HG03442 (cell line): ENCODE data around the gene ATXN10.

Experiments
- ATAC-seq: cut with Tn5 transposase; IDR thresholded peaks from one replicate; pipeline ENCODE4 v1.9.1; 2021; ENCODE audit warnings: mild to moderate bottlenecking, moderate library complexity; ENCODE audit not compliant: unreplicated experiment

Gene ATXN10

GRCh38 chr22:45845076-45845487, 173.4 kb downstream of the ATXN10 start:
- ATAC-seq = no peak

- ATAC-seq = no peak
Measured at GRCh38 chr22:45846952-45847351, 175.3 kb downstream of the ATXN10 start.

- no peak for ATAC-seq
Measured at GRCh38 chr22:45848904-45849303, 177.3 kb downstream of the ATXN10 start.

GRCh38 chr22:45852826-45853225, 181.2 kb downstream of the ATXN10 start:
- no peak for ATAC-seq

- ATAC-seq = no peak
Measured at GRCh38 chr22:45855961-45856360, 184.3 kb downstream of the ATXN10 start.

- ATAC-seq = no peak
Measured at GRCh38 chr22:45857519-45857918, 185.9 kb downstream of the ATXN10 start.

GRCh38 chr22:45859231-45860161, 187.9 kb downstream of the ATXN10 start:
- no peak for ATAC-seq

- no peak for ATAC-seq
Measured at GRCh38 chr22:45860201-45860600, 188.6 kb downstream of the ATXN10 start.

- ATAC-seq = no peak
Measured at GRCh38 chr22:45861259-45861658, 189.6 kb downstream of the ATXN10 start.

- no peak for ATAC-seq
Measured at GRCh38 chr22:45863981-45864751, 192.5 kb downstream of the ATXN10 start.

- ATAC-seq = no peak
Measured at GRCh38 chr22:45864959-45865476, 193.4 kb downstream of the ATXN10 start.

GRCh38 chr22:45865561-45866125, 194.0 kb downstream of the ATXN10 start:
- no peak for ATAC-seq

- no peak for ATAC-seq
Measured at GRCh38 chr22:45866126-45866645, 194.6 kb downstream of the ATXN10 start.

- ATAC-seq = no peak
Measured at GRCh38 chr22:45866646-45867117, 195.0 kb downstream of the ATXN10 start.

GRCh38 chr22:45867118-45867905, 195.7 kb downstream of the ATXN10 start:
- ATAC-seq = no peak

- ATAC-seq = no peak
Measured at GRCh38 chr22:45867906-45868555, 196.4 kb downstream of the ATXN10 start.

GRCh38 chr22:45868571-45869339, 197.1 kb downstream of the ATXN10 start:
- no peak for ATAC-seq

- no peak for ATAC-seq
Measured at GRCh38 chr22:45869340-45869847, 197.8 kb downstream of the ATXN10 start.

GRCh38 chr22:45870011-45870410, 198.4 kb downstream of the ATXN10 start:
- no peak for ATAC-seq
